NCI-H187 treated with DMSO at 0.1 percent for 48 hours (cell line): ENCODE measurements around the gene SLC37A1.
"Not testable (repeated sequence)": the region's sequence is repeated elsewhere in the genome, so short reads cannot be mapped to it uniquely, and the experiment has no call there.

Experiments
- DNase-seq: peaks from one replicate; lab custom pipeline; 2025; lab: John Stamatoyannopoulos, UW

SLC37A1 gene

DNA sequence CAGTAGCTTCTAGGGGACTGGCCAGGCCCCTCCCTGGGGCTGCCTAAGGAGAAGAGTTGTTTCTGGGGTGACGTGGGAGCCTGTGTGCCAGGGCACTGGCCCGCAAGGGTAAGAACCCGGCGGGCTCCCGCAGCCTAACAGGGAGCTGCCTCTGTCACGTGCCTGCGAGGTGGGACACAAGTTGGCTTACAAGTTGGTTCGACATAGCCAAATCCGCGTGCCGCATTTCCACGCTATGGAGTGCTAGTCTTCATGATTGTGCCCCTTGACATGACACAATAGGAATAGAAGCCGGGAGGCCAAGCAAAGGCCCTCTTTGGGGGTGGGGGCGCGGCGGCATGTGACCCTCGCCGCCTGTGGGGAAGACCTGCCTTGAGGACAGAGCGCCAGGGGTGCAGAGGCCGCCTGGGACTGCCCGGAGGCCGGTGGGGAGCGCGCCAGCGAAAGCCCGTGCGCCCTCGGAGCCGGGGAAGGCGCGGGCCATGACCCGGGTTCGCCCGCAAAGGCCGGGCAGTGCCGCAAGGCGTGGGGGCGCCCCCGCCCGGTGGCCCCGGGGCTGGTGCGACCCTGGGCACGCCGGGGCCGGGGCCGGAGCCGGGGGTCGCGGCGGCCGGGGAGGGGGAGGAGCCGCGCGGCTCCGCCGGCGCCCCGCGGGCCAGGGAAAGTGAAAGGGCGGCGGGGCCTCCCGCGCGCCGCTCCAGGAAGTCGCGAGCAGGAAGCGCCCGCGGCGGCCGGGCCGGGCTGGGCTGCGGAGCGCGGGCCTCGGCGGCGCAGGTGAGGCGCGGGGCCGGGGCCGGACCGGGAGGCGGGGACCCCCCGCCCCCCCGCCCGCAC is at the start of gene SLC37A1:
Gene SLC37A1, plus strand, starts transcription at position 702 of the 834 bp plus-strand sequence. CDS start 4,603 bp downstream, outside the sequence.
- DNase-seq, result no peak

- no peak for DNase-seq
Observed at GRCh38 chr21:42463861-42464515, 49.7 kb upstream of the SLC37A1 start.

- no peak for DNase-seq
Observed at GRCh38 chr21:42465008-42465802, 48.4 kb upstream of the SLC37A1 start.

GRCh38 chr21:42465803-42466127 is 47.9 kb upstream of the SLC37A1 start:
- DNase-seq, result no peak

- no peak for DNase-seq
Observed at GRCh38 chr21:42466700-42467099, 47.0 kb upstream of the SLC37A1 start.

DNA sequence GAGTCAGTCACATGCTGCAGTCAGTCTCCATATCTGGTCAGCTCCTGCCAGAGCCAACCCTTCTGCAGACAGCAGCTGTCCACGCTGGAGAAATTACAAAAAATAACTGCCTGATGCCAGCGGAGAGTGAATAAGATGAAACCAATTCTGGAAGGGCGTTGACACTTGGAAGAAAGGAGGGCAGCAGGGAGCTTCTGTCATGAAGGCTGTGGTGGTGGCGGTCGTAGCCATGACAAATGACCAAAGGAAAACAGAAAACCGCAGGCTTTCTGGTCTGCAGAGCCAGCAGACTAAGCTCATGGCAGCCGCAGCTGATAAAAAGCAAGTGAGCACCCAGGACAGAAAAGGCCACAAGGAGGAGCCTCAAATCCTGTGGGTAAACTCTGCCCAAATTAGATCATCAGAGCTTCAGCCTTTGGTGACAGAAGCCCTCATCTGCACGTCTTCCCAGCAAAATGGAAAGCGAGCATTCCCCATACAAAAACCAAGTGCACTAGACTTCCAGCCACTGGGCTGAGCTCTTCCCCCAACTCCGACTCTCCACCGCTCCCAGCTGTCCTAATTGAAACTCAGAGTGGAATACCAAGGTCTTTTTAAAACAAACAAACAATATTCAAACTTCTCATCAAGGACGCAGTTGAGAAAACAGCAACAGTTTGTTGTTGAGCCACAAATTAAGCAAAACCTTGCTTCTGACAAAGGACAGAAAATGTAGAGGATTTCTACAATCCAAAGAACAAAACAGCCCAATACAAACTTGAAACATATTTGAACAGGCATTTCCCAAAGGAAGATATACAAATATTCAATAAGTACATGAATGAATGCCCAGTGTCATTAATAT is 46.3 kb upstream of the SLC37A1 start:
- no peak for DNase-seq

GRCh38 chr21:42468491-42469131 is 45.0 kb upstream of the SLC37A1 start:
- DNase-seq, result no peak

DNA sequence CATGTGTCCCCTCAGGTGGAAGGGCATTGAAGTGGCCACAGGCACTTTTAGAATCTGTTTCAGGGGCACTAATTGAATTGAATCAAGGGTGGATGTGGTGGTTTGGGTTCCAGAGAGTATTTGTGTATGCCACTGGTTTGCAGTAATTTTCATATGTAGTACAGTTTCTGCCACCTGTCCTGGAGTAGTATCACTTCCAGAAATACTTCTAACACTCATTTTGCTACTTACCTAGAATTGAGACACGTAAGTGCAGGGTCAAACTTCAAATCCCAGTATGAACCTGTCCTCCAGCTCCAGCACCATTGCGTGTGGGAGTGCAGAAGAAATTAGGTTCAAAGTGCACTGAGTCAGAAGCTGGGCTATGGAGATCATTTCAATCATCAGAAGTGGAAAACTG is 44.4 kb upstream of the SLC37A1 start:
- no peak for DNase-seq

DNA sequence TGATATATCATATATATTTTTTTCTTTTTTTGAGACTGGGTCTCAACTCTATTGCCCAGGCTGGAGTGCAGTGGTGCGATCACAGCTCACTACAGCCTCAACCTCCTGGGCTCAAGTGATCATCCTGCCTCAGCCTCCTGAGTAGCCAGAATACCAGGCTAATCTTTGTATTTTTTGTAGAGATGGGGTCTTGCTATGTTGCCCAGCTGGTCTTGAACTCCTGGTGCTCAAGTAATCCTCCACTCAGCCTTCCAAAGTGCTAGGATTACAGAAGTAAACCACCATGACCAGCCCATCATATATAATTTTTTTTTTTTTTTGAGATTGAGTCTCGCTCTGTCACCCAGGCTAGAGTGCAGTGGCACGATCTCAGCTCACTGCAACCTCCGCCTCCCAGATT is 43.9 kb upstream of the SLC37A1 start:
- DNase-seq, result not testable (repeated sequence)

GRCh38 chr21:42471206-42471605 is 42.4 kb upstream of the SLC37A1 start:
- DNase-seq, result no peak

DNA sequence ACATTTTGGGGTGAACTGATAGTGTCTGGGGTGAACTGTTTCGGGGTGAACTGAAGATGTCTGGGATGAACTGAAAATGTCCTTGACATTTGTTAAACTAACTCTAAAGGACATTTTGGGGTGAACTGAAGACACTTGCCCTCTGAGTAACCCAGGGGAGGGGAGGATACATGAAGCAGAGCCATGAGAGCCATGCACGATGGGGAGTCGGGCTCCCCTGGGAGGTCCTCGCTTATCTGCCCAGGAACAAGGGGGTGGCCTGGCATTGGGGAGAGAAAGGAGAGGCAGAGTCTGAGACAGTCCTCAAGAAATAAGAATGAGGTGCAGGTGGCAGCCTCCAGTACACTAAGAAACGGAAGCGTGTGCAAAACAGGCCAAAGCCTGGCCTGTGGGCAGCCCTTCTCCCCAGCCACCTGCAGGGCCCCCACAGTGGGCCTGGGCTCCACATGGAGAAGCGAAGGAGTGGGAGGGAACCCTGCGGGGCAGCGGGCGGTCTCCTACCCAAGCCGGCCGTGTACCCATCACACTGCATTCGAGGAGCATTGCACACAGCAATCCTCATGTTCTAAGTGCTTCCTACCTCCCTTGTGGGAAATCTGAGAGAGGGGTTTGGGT is 41.8 kb upstream of the SLC37A1 start:
- DNase-seq, result no peak

- no peak for DNase-seq
Observed at GRCh38 chr21:42472521-42472920, 41.1 kb upstream of the SLC37A1 start.

GRCh38 chr21:42473498-42474042 is 40.1 kb upstream of the SLC37A1 start:
- no peak for DNase-seq

DNA sequence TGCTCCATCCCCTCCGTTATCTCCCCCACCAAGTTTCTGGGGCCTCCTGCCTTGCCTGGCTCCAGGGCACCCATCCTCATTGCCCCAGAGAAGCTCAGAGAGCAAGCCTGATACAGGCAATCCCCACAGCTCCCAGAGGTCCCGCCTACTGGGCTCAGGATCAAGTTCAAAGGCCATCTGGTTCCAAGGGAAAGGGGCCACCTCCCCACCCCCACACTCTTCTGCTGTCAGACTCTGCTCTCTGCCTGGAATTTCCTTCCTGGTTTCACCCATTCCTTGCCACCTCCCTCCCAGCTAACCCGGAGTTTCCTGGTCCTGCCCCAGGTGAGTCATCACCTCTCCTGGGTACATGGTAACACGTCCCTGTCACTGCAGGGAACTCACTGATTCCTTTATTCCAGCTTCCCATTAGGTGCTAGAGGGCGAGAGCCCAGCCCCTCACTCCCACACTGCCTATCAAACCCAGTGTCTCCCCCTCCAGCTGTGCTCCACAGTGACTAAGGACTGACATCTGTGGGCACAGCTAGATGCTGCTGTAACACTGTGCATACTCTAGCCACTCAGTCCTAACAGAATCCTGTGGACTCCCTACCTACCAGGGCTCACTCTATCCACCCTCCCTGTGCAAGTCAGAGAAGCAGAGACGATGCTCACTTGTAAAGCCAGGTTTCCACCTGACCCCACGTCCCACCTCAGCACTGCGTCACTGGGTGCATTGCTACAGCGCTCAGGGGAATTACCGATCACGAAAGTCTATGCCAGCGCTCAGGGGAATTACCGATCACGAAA is 39.4 kb upstream of the SLC37A1 start:
- DNase-seq, result no peak

GRCh38 chr21:42475036-42475435 is 38.6 kb upstream of the SLC37A1 start:
- no peak for DNase-seq

- DNase-seq, result no peak
Observed at GRCh38 chr21:42475526-42476387, 37.9 kb upstream of the SLC37A1 start.

- DNase-seq, result no peak
Observed at GRCh38 chr21:42476388-42477331, 37.0 kb upstream of the SLC37A1 start.

DNA sequence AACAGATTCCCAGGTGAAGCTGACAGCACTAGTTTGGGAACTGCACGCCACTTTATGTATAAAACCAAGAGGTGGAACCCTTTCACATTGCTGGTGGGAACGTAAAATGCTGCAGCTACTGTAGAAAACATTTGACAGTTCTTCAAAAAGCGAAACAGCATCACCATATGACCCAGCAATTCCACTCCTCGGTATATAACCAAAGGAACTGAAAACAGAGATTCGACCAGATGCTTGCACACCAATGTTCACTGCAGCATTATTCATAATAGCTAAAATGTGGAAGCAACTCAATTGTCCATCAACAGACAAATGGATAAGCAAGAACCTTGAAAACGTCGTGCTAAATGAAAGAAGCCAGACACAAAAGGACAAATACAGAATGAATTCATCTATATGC is 35.1 kb upstream of the SLC37A1 start:
- no peak for DNase-seq
